Neural progenitor cell (in vitro differentiated cells): ENCODE data around the gene PPFIBP1.
"Not testable (repeated sequence)": the region's sequence is repeated elsewhere in the genome, so short reads cannot be mapped to it uniquely, and the experiment has no call there.

Experiments used
- EZH2phosphoT487 ChIP-seq: fragments of 200-600 bp; sonication (generic); IDR thresholded peaks from 2 replicates; pipeline ENCODE4 v1.6.1; 2017; ENCODE audit warnings: antibody characterized with exemption
- TF ChIP-seq, protein P1 (sequence below): fragments of 200-600 bp; sonication (generic); IDR thresholded peaks from 2 replicates; pipeline ENCODE4 v1.5.1; 2017; ENCODE audit warnings: antibody characterized with exemption, mild to moderate bottlenecking

GRCh38 chr12:27642892-27643291 lies 118.9 kb downstream of the PPFIBP1 start:
- TF ChIP-seq, protein P1, sequence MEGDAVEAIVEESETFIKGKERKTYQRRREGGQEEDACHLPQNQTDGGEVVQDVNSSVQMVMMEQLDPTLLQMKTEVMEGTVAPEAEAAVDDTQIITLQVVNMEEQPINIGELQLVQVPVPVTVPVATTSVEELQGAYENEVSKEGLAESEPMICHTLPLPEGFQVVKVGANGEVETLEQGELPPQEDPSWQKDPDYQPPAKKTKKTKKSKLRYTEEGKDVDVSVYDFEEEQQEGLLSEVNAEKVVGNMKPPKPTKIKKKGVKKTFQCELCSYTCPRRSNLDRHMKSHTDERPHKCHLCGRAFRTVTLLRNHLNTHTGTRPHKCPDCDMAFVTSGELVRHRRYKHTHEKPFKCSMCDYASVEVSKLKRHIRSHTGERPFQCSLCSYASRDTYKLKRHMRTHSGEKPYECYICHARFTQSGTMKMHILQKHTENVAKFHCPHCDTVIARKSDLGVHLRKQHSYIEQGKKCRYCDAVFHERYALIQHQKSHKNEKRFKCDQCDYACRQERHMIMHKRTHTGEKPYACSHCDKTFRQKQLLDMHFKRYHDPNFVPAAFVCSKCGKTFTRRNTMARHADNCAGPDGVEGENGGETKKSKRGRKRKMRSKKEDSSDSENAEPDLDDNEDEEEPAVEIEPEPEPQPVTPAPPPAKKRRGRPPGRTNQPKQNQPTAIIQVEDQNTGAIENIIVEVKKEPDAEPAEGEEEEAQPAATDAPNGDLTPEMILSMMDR = not testable (repeated sequence)
- not testable (repeated sequence) for TF ChIP-seq EZH2phosphoT487
